Lower leg skin (tissue), 4 donors: Measurements from ENCODE around the gene WDFY2. TPM values are rescaled to one million over a fixed set of nuclear protein-coding genes. Genes with fewer than 3 reads are reported as not detected.

ENCODE experiments used
- DNase-seq, 2 donors: peaks; one replicate each; pipeline ENCODE4 v3.0.0-alpha.2; 2019; ENCODE audit warnings: low spot score in 2 of 2
- H3K4me3 ChIP-seq: fragments of 200-600 bp; sonication (generic); 2 replicates; pipeline ENCODE4 v1.5.1; 2017; ENCODE audit warnings: mild to moderate bottlenecking, low read depth; ENCODE audit not compliant: poor library complexity, severe bottlenecking
- POLR2A ChIP-seq, 2 donors: fragments of 450-650 bp; IDR thresholded peaks; one replicate each; pipeline ENCODE4 v1.6.1; 2016 to 2017; ENCODE audit warnings: antibody characterized with exemption in 2 of 2, mild to moderate bottlenecking in 1 of 2, moderate library complexity in 1 of 2
- WGBS, 2 donors: methylation state at CpG; one replicate each; pipeline ENCODE4 v1.1.5; 2018; 5-methylcytosine and 5-hydroxymethylcytosine counted together
- intact Hi-C: fragments of 100-400 bp; cut with DNase I; formaldehyde crosslinking; loops from one replicate; pipeline ENCODE4 v1.15.0; 2023; ENCODE audit warnings: low total_unique reads
- total RNA-seq, 4 donors: library from RNA; depleted of rRNA; stranded (reverse); fragments of >200 nt; gene quantifications; one replicate each; pipeline ENCODE4 v1.1.0, GENCODE V29; 2016
- TF ChIP-seq, protein P1 (sequence below), 3 donors: fragments of 450-650 bp; IDR thresholded peaks; one replicate each; pipeline ENCODE4 v1.5.1; 2016; ENCODE audit warnings: antibody characterized with exemption in 3 of 3, mild to moderate bottlenecking in 3 of 3, moderate library complexity in 2 of 3

WDFY2 gene
- total RNA-seq, 4 donors from 2014 or later: 20.1 to 40.3 (median 22.4) TPM

DNA sequence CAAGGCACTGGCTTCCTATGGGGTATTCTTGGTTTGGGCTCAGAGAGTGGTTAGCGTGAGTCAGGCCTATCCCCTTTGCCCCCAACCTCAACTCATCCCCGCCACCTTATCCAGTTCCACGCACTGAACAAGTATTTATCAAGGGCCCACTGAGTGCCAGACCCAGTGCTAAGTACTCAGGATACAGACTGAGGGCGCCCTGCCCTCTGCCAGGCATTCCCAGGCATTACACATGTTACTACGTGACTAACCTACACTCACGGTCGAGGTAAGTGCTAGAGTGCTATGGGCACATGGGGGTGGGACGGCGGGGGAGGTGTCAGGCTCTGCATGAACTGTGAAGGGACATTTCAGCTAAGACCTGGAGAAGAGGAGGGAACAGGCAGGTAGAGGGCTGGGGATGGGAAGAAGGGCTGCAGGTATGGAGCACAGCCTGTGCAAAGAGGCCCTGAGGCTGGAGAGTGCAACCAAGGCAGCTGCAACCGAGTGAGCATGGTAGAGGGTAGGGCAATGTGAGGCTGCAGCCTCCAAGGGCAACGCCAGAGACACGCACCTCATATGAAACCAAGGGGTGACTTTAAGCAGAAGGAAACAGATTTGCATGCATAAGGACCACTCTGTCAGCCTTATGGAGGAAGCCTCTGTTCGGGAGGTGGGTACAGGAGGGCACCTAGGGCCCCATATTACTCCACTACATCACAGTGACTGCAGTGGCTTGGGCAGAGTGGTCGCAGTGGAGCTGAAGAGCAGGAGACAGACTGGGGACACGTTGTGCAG is 197.2 kb downstream of the WDFY2 start:
- no peak for DNase-seq
- intact Hi-C loops: loop anchor here (5.0 kb wide), 1 partner anchor 329 kb away; the partner anchor contains the start of gene INTS6
- no peak overlapping the region for H3K4me3 ChIP-seq
- TF ChIP-seq, protein P1, sequence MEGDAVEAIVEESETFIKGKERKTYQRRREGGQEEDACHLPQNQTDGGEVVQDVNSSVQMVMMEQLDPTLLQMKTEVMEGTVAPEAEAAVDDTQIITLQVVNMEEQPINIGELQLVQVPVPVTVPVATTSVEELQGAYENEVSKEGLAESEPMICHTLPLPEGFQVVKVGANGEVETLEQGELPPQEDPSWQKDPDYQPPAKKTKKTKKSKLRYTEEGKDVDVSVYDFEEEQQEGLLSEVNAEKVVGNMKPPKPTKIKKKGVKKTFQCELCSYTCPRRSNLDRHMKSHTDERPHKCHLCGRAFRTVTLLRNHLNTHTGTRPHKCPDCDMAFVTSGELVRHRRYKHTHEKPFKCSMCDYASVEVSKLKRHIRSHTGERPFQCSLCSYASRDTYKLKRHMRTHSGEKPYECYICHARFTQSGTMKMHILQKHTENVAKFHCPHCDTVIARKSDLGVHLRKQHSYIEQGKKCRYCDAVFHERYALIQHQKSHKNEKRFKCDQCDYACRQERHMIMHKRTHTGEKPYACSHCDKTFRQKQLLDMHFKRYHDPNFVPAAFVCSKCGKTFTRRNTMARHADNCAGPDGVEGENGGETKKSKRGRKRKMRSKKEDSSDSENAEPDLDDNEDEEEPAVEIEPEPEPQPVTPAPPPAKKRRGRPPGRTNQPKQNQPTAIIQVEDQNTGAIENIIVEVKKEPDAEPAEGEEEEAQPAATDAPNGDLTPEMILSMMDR (IDR thresholded peaks at IDR 0.05): no peak
- TF ChIP-seq POLR2A (IDR thresholded peaks at IDR 0.05): no peak
- 71 to 79% methylated on average over 15 of the region's 15 CpGs for WGBS, 2 donors

DNA sequence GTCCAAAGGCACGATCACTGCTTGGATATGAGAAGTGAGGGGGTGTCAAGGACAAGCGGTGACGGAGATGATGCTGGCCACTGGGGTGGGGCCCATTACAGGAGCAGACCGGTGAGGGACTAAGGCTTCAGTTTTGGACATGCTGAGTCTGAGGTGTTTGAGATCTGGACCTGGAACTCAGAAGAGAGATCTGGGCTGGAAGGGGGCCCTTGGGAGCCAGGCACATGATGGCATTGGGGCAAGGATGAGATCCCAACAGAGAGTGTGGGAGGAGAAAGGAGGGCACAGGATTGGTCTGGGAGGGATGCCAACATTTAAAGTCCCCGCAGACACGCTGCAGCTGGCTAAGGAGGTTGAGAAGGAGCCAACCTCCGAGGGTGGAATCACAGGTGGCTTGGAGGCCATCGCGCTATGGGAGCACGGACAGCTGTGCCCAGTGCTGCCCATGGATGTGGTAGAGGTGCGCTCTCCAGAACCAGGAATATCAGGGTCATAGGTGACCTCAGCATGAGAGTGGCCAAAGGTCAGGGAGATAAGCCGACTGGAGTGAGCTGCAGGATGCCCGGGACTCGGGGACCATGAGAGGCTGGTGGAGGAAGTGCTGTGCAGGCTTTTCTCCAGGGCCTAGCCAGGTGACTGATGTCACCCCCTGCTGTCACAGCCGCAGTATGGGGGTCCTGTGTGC is 197.9 kb downstream of the WDFY2 start:
- TF ChIP-seq, protein P1 (IDR thresholded peaks at IDR 0.05): no peak
- TF ChIP-seq POLR2A (IDR thresholded peaks at IDR 0.05): no peak
- H3K4me3 ChIP-seq: no peak overlapping the region
- DNase-seq: no peak
- intact Hi-C loops: loop anchor here (5.0 kb wide), 1 partner anchor 330 kb away; the partner anchor contains the start of gene INTS6
- WGBS, 2 donors: 82 to 87% methylated on average over 15 of the region's 15 CpGs

DNA sequence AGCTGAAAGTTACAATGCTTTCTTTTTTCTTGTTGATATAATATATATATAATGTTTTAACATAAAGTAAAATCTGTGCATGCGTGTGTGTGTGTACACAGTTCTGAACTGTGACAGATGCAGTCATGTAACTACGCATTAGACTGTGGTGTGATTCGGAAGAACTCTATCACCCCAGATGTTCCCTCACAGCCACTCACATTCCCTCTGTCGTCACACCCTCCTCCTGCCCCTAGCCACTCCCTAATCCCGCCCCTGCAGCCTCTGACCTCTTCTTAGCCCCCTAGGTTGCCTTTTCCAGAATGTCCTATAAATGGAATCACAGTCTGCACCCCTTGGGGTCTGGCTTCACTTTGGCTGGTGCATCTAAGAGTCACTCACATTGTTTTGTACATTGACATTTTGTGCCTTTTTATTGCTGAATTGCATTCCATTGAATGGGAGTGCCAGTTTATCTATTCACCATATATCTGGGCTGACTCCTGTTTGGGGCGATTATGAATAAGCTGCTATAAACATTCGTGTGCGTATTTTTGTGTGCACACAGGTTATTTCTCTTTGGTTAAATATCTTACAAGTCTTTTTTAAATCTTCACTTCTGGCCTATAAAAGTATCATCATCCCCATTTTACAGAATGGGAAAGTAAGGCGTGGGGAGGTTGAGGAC is 199.3 kb downstream of the WDFY2 start:
- H3K4me3 ChIP-seq: no peak overlapping the region
- TF ChIP-seq, protein P1 (IDR thresholded peaks at IDR 0.05): no peak
- TF ChIP-seq POLR2A (IDR thresholded peaks at IDR 0.05): no peak
- no peak for DNase-seq
- WGBS, 2 donors: 87 to 88% methylated on average over 9 of the region's 9 CpGs
- intact Hi-C loops: loop anchor here (5.0 kb wide), 1 partner anchor 331 kb away; the partner anchor contains the start of gene INTS6

DNA sequence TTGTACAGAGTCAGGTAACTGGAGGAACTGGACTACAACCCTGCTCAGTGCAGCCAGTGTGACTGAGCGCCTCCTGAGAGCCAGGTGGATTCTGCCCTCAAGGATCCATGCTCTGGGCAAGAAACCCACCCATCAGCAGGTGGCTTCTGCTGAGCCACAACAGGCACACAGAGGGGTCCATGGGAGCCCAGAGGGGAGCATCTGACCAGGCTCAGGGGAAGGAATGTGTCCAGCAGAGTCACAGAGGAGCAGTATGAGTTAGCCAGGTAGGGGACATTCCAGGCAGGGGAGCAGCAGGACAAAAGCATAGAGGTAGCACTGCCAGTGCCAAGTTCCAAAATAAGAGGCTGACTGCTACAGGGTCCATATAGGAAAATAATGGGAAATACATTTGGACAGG is 199.8 kb downstream of the WDFY2 start:
- no peak for DNase-seq
- TF ChIP-seq POLR2A (IDR thresholded peaks at IDR 0.05): no peak
- TF ChIP-seq, protein P1 (IDR thresholded peaks at IDR 0.05): no peak
- WGBS, 2 donors: 100% methylated on average over 1 of the region's 1 CpG
- intact Hi-C loops: loop anchor here (5.0 kb wide), 1 partner anchor 332 kb away; the partner anchor contains the start of gene INTS6
- no peak overlapping the region for H3K4me3 ChIP-seq

DNA sequence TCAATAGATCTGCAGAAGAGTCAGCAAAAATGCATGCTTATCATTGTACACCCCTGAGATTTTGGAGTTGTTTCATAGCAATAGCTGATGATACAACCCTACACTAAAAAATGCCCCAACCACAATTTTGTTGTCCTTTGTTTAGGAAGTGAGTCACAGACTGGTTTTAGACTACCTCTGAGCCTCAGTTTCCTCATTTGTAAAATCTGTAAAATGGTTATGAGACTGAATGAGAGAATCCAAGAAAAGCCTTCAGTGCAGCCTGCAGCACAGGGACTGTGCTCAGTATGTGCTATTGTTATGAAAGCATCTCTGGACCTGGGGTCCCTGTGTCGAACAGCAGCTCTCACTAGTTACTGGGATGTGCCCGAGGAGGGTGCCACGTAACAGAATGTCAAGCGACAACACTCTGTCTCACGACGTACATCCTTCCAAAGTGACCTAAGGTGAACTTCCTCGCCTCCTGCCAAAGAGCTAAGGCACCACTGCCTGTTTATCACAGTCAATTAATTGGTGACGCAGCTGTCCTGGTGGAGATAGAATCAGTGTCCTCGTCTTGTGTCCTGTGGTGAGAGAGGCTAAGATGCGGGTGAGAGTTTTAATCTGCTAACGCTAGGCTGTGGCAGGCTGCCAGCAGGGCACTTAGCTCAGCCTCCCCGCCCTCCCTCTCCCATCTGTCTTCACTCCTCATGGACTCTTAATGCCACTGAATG is 201.6 kb downstream of the WDFY2 start:
- H3K4me3 ChIP-seq: no peak overlapping the region
- DNase-seq: no peak
- intact Hi-C loops: no loop called here
- 51 to 53% methylated on average over 12 of the region's 12 CpGs for WGBS, 2 donors
- no peak for TF ChIP-seq POLR2A (IDR thresholded peaks at IDR 0.05)
- TF ChIP-seq, protein P1 (IDR thresholded peaks at IDR 0.05): no peak
